Measurements from ENCODE around the gene RALGAPB.
A peak's percentile ranks its signal among the peaks of the same experiment; 100 is the strongest.

The RALGAPB gene

DNA sequence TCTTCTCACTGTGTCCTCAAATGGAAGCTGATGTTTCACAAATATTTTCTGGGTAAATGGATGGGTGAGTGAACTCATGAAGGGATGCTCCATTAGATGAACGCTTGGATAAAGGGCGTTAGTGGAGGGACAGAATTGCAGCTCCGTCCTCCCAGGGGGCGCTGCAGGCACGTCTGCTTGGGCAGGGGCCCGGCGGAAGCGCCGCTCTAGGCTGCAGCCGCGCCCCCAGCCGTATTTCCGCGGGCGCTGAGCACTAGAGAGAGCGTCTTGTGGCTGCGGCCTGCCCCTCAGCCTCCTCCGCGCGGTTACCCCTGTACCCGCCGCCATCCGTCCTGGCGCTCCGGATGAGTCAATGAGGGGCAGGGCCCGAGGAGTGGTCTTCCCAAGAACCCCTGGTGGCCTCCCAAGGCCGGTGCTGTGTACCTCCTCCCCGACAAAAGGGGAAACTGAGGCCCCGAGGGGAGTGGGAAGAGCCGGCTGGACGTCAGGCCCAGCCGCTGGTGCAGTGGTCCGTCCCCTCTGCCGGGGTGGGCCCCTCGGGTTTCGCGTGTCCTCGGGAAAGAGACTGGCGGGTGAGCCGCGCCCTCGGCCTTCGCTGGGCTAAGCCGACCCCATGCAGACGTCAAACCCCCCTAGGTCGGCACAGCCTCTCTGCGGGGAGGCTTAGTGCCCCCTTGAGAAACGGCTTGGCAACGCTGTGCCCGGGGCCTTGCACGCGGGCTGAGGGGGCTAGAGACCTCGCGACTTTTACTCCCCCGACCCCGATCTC is 26.0 kb upstream of the RALGAPB start (continued):
- TF ChIP-seq ZSCAN16 (tag by site-specific recombination; IDR thresholded peaks at IDR 0.05) (no peak), MZF1 (tag by site-specific recombination; IDR thresholded peaks at IDR 0.05; ENCODE audit: borderline replicate concordance) (no peak), ZNF623 (tag by site-specific recombination; IDR thresholded peaks at IDR 0.05) (peak; percentile 26; the same call in 1 of the 2 replicates), ZNF350 (tag by site-specific recombination; IDR thresholded peaks at IDR 0.05) (no peak), MEIS1 (CRISPR knock-in tag; IDR thresholded peaks at IDR 0.05; ENCODE audit: borderline replicate concordance) (no peak), ZNF830 (tag by site-specific recombination; IDR thresholded peaks at IDR 0.05; ENCODE audit: low read depth) (no peak), PRDM6 (tag by site-specific recombination; IDR thresholded peaks at IDR 0.05) (no peak), ZNF558 (tag by site-specific recombination; IDR thresholded peaks at IDR 0.05) (peak; percentile 18; the same call in 1 of the 2 replicates), ZNF510 (tag by site-specific recombination; IDR thresholded peaks at IDR 0.05; ENCODE audit: insufficient replicate concordance) (no peak), ZNF585B (tag by site-specific recombination; IDR thresholded peaks at IDR 0.05) (no peak), TSHZ1 (tag by site-specific recombination; IDR thresholded peaks at IDR 0.05; ENCODE audit: borderline replicate concordance) (peak; percentile 67; the same call in 1 of the 2 replicates), ZNF544 (tag by site-specific recombination; IDR thresholded peaks at IDR 0.05) (no peak), ZNF707 (tag by site-specific recombination; IDR thresholded peaks at IDR 0.05) (no peak), ZNF621 (tag by site-specific recombination; IDR thresholded peaks at IDR 0.05) (no peak), KLF8 (tag by site-specific recombination; IDR thresholded peaks at IDR 0.05) (peak; percentile 99), ZNF133 (tag by site-specific recombination; IDR thresholded peaks at IDR 0.05) (no peak), ZNF239 (tag by site-specific recombination; IDR thresholded peaks at IDR 0.05) (peak; percentile 45; the same call in 1 of the 2 replicates), ZBTB1 (tag by site-specific recombination; IDR thresholded peaks at IDR 0.05) (peak; percentile 10; the same call in 1 of the 2 replicates), OVOL3 (tag by site-specific recombination; IDR thresholded peaks at IDR 0.05) (peak; percentile 53; the same call in 1 of the 2 replicates), TCF7L2 (IDR thresholded peaks at IDR 0.05; ENCODE audit: borderline replicate concordance, low read depth, low read length) (no peak), ZNF521 (tag by site-specific recombination; IDR thresholded peaks at IDR 0.05) (no peak), ZNF561 (tag by site-specific recombination; IDR thresholded peaks at IDR 0.05; ENCODE audit: borderline replicate concordance) (peak; percentile 98), ZNF548 (tag by site-specific recombination; IDR thresholded peaks at IDR 0.05) (no peak), ZNF785 (tag by site-specific recombination; IDR thresholded peaks at IDR 0.05) (0 out of 2 replicates have a peak, but pooled peaks have one; percentile 22), ZBTB8A (tag by site-specific recombination; IDR thresholded peaks at IDR 0.05) (peak; percentile 88)
- TF ChIP-seq, protein P1, sequence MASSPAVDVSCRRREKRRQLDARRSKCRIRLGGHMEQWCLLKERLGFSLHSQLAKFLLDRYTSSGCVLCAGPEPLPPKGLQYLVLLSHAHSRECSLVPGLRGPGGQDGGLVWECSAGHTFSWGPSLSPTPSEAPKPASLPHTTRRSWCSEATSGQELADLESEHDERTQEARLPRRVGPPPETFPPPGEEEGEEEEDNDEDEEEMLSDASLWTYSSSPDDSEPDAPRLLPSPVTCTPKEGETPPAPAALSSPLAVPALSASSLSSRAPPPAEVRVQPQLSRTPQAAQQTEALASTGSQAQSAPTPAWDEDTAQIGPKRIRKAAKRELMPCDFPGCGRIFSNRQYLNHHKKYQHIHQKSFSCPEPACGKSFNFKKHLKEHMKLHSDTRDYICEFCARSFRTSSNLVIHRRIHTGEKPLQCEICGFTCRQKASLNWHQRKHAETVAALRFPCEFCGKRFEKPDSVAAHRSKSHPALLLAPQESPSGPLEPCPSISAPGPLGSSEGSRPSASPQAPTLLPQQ (tag by site-specific recombination; IDR thresholded peaks at IDR 0.05): peak; percentile 94
- TF ChIP-seq, protein P2, sequence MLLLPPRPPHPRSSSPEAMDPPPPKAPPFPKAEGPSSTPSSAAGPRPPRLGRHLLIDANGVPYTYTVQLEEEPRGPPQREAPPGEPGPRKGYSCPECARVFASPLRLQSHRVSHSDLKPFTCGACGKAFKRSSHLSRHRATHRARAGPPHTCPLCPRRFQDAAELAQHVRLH (tag by site-specific recombination; IDR thresholded peaks at IDR 0.05): no peak
- TF ChIP-seq, protein P3, sequence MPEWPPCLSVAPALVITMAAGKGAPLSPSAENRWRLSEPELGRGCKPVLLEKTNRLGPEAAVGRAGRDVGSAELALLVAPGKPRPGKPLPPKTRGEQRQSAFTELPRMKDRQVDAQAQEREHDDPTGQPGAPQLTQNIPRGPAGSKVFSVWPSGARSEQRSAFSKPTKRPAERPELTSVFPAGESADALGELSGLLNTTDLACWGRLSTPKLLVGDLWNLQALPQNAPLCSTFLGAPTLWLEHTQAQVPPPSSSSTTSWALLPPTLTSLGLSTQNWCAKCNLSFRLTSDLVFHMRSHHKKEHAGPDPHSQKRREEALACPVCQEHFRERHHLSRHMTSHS (tag by site-specific recombination; IDR thresholded peaks at IDR 0.05): no peak
- TF ChIP-seq, protein P4, sequence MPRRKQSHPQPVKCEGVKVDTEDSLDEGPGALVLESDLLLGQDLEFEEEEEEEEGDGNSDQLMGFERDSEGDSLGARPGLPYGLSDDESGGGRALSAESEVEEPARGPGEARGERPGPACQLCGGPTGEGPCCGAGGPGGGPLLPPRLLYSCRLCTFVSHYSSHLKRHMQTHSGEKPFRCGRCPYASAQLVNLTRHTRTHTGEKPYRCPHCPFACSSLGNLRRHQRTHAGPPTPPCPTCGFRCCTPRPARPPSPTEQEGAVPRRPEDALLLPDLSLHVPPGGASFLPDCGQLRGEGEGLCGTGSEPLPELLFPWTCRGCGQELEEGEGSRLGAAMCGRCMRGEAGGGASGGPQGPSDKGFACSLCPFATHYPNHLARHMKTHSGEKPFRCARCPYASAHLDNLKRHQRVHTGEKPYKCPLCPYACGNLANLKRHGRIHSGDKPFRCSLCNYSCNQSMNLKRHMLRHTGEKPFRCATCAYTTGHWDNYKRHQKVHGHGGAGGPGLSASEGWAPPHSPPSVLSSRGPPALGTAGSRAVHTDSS (tag by site-specific recombination; IDR thresholded peaks at IDR 0.05): no peak; the same call in 1 of the 2 replicates

Measured in HEK293 (cell line).